ENCODE results near the gene ZKSCAN4. TPM values are rescaled to one million over a fixed set of nuclear protein-coding genes. Genes with fewer than 3 reads are reported as not detected.
A peak's percentile ranks its signal among the peaks of the same experiment; 100 is the strongest.

Gene ZKSCAN4
- 2.1 TPM for total RNA-seq
- 1 to 10 TPM; 2.1 to 6.3 (median 3.4) TPM for polyA plus RNA-seq

GRCh38 chr6:28252009-28252975 is at the start of gene ZKSCAN4:
Gene ZKSCAN4 (minus strand): TSS chr6:28252269. CDS start chr6:28251980, 289 bp downstream.
- Mint-ChIP-seq H3K9me3 (peaks cover 0 to 4% (median 0%) of the 10 kb centered on the region in 7 donors), H3K27ac (peak within 1 kb of the TSS; percentile 89 to 93 (median 90))

GRCh38 chr6:28296520-28297060 is 44.5 kb upstream of the ZKSCAN4 start:
- ATAC-seq (ENCODE audit: low read depth in 2 of 2): no peak
- Mint-ChIP-seq H3K4me1 (no peaks in the 10 kb centered on the region), H3K27me3 (peaks cover 4% of the 10 kb centered on the region), H3K4me3 (no peak overlapping the region), H3K36me3 (peaks cover 3% of the 10 kb centered on the region), H3K27ac (no peak overlapping the region), H3K9me3 (peaks cover 0 to 4% (median 0%) of the 10 kb centered on the region in 7 donors)
- H3K4me3 ChIP-seq (ENCODE audit: low read depth, low read length): no peak overlapping the region
- no peaks in the 10 kb centered on the region for H3K27me3 ChIP-seq (ENCODE audit: control insufficient read depth, insufficient read depth, low read length)
- no peaks in the 10 kb centered on the region for H3K9me3 ChIP-seq (ENCODE audit: control insufficient read depth in 2 of 2, low read length in 2 of 2)
- no peak for DNase-seq
- H3K27ac ChIP-seq (ENCODE audit: insufficient read depth, low read length, poor library complexity, severe bottlenecking): no peak overlapping the region
- H3K36me3 ChIP-seq (ENCODE audit: control insufficient read depth, insufficient read depth, low read length): no peaks in the 10 kb centered on the region
- H3K4me1 ChIP-seq (ENCODE audit: control insufficient read depth, insufficient read depth, low read length, poor library complexity, severe bottlenecking): no peaks in the 10 kb centered on the region

More at GRCh38 chr6:28252009-28252975, at the start of gene ZKSCAN4:
- Histone ChIP-seq H3K27me3 (ENCODE audit: control insufficient read depth, insufficient read depth, low read length) (peaks cover 8% of the 10 kb centered on the region), H3K4me1 (ENCODE audit: control insufficient read depth, insufficient read depth, low read length, poor library complexity, severe bottlenecking) (peaks cover 20% of the 10 kb centered on the region), H3K36me3 (ENCODE audit: control insufficient read depth, insufficient read depth, low read length) (peaks cover 12% of the 10 kb centered on the region), H3K9me3 (ENCODE audit: control insufficient read depth in 2 of 2, low read length in 2 of 2) (no peaks in the 10 kb centered on the region), H3K27ac (ENCODE audit: insufficient read depth, low read length, poor library complexity, severe bottlenecking) (no peak within 1 kb of the TSS), H3K4me3 (ENCODE audit: low read depth, low read length) (peak within 1 kb of the TSS; percentile 98)
- peaks cover 15% of the 10 kb centered on the region for H3K36me3 Mint-ChIP-seq
- peaks cover 6 to 46% (median 24%) of the 10 kb centered on the region in 4 donors for H3K4me1 Mint-ChIP-seq
- DNase-seq (peak; percentile 55 to 93 (median 80)), ATAC-seq (ENCODE audit: low read depth in 2 of 2) (peak; percentile 88 to 91)
- H3K27me3 Mint-ChIP-seq: peaks cover 15% of the 10 kb centered on the region
- H3K4me3 Mint-ChIP-seq: peak within 1 kb of the TSS; percentile 97 to 99 (median 98)

GRCh38 chr6:28295326-28295725 is 43.3 kb upstream of the ZKSCAN4 start:
- Mint-ChIP-seq H3K36me3 (peaks cover 3% of the 10 kb centered on the region), H3K4me3 (no peak overlapping the region), H3K27me3 (peaks cover 4% of the 10 kb centered on the region), H3K9me3 (peaks cover 0 to 5% (median 0%) of the 10 kb centered on the region in 7 donors), H3K4me1 (no peaks in the 10 kb centered on the region), H3K27ac (no peak overlapping the region)
- H3K27ac ChIP-seq (ENCODE audit: insufficient read depth, low read length, poor library complexity, severe bottlenecking): no peak overlapping the region
- ATAC-seq (ENCODE audit: low read depth in 2 of 2) (no peak), DNase-seq (no peak)
- H3K9me3 ChIP-seq (ENCODE audit: control insufficient read depth in 2 of 2, low read length in 2 of 2): no peaks in the 10 kb centered on the region
- H3K4me1 ChIP-seq (ENCODE audit: control insufficient read depth, insufficient read depth, low read length, poor library complexity, severe bottlenecking): no peaks in the 10 kb centered on the region
- H3K27me3 ChIP-seq (ENCODE audit: control insufficient read depth, insufficient read depth, low read length): no peaks in the 10 kb centered on the region
- H3K36me3 ChIP-seq (ENCODE audit: control insufficient read depth, insufficient read depth, low read length): no peaks in the 10 kb centered on the region
- no peak overlapping the region for H3K4me3 ChIP-seq (ENCODE audit: low read depth, low read length)

- Histone ChIP-seq H3K36me3 (ENCODE audit: control insufficient read depth, insufficient read depth, low read length) (no peaks in the 10 kb centered on the region), H3K4me3 (ENCODE audit: low read depth, low read length) (no peak overlapping the region), H3K27me3 (ENCODE audit: control insufficient read depth, insufficient read depth, low read length) (no peaks in the 10 kb centered on the region), H3K27ac (ENCODE audit: insufficient read depth, low read length, poor library complexity, severe bottlenecking) (no peak overlapping the region), H3K9me3 (ENCODE audit: control insufficient read depth in 2 of 2, low read length in 2 of 2) (no peaks in the 10 kb centered on the region), H3K4me1 (ENCODE audit: control insufficient read depth, insufficient read depth, low read length, poor library complexity, severe bottlenecking) (no peaks in the 10 kb centered on the region)
- H3K27me3 Mint-ChIP-seq: peaks cover 15% of the 10 kb centered on the region
- no peak overlapping the region for H3K4me3 Mint-ChIP-seq
- ATAC-seq (ENCODE audit: low read depth in 2 of 2) (no peak), DNase-seq (no peak)
- H3K36me3 Mint-ChIP-seq: peaks cover 9% of the 10 kb centered on the region
- H3K4me1 Mint-ChIP-seq: no peaks in the 10 kb centered on the region
- H3K27ac Mint-ChIP-seq: no peak overlapping the region
- peaks cover 0 to 5% (median 0%) of the 10 kb centered on the region in 7 donors for H3K9me3 Mint-ChIP-seq
Observed at GRCh38 chr6:28291573-28291972, 39.5 kb upstream of the ZKSCAN4 start.

- ATAC-seq (ENCODE audit: low read depth in 2 of 2) (no peak), DNase-seq (no peak)
- Histone ChIP-seq H3K9me3 (ENCODE audit: control insufficient read depth in 2 of 2, low read length in 2 of 2) (no peaks in the 10 kb centered on the region), H3K36me3 (ENCODE audit: control insufficient read depth, insufficient read depth, low read length) (no peaks in the 10 kb centered on the region), H3K27me3 (ENCODE audit: control insufficient read depth, insufficient read depth, low read length) (peaks cover 11% of the 10 kb centered on the region), H3K4me1 (ENCODE audit: control insufficient read depth, insufficient read depth, low read length, poor library complexity, severe bottlenecking) (peaks cover 11% of the 10 kb centered on the region), H3K27ac (ENCODE audit: insufficient read depth, low read length, poor library complexity, severe bottlenecking) (no peak overlapping the region), H3K4me3 (ENCODE audit: low read depth, low read length) (no peak overlapping the region)
- peaks cover 0 to 11% (median 9%) of the 10 kb centered on the region in 4 donors for H3K4me1 Mint-ChIP-seq
- peaks cover 0 to 13% (median 0%) of the 10 kb centered on the region in 7 donors for H3K9me3 Mint-ChIP-seq
- peaks cover 15% of the 10 kb centered on the region for H3K36me3 Mint-ChIP-seq
- peaks cover 33% of the 10 kb centered on the region for H3K27me3 Mint-ChIP-seq
- H3K4me3 Mint-ChIP-seq: no peak overlapping the region
- H3K27ac Mint-ChIP-seq: no peak overlapping the region
Observed at GRCh38 chr6:28282926-28283325, 30.9 kb upstream of the ZKSCAN4 start.

GRCh38 chr6:28281288-28282064 is 29.4 kb upstream of the ZKSCAN4 start, which contains the start of gene PGBD1:
Gene PGBD1 (plus strand): TSS chr6:28281572. CDS start chr6:28283814, 2,242 bp downstream.
- H3K27ac Mint-ChIP-seq: no peak within 1 kb of the TSS

More at GRCh38 chr6:28281288-28282064, 29.4 kb upstream of the ZKSCAN4 start, which contains the start of gene PGBD1:
- Mint-ChIP-seq H3K36me3 (peaks cover 9% of the 10 kb centered on the region), H3K4me1 (peaks cover 0 to 11% (median 10%) of the 10 kb centered on the region in 4 donors), H3K27me3 (peaks cover 27% of the 10 kb centered on the region), H3K4me3 (peak within 1 kb of the TSS in 3 of 4 donors; percentile 56 to 80 (median 61)), H3K9me3 (peaks cover 0 to 13% (median 0%) of the 10 kb centered on the region in 7 donors)
- Histone ChIP-seq H3K4me3 (ENCODE audit: low read depth, low read length) (peak within 1 kb of the TSS; percentile 28), H3K4me1 (ENCODE audit: control insufficient read depth, insufficient read depth, low read length, poor library complexity, severe bottlenecking) (peaks cover 11% of the 10 kb centered on the region), H3K36me3 (ENCODE audit: control insufficient read depth, insufficient read depth, low read length) (peaks cover 6% of the 10 kb centered on the region), H3K27me3 (ENCODE audit: control insufficient read depth, insufficient read depth, low read length) (peaks cover 11% of the 10 kb centered on the region), H3K27ac (ENCODE audit: insufficient read depth, low read length, poor library complexity, severe bottlenecking) (no peak within 1 kb of the TSS), H3K9me3 (ENCODE audit: control insufficient read depth in 2 of 2, low read length in 2 of 2) (no peaks in the 10 kb centered on the region)
- ATAC-seq (ENCODE audit: low read depth in 2 of 2) (peak; percentile 43 to 64), DNase-seq (peak in 2 of 3 donors; percentile 8 to 68)
